ENCODE results near the gene GDI1.

- TF ChIP-seq EZH2 (IDR thresholded peaks at IDR 0.05; ENCODE audit: borderline replicate concordance, low read depth, low read length, poor library complexity, severe bottlenecking) (no peak), CTCF (conservative IDR thresholded peaks at IDR 0.05; ENCODE audit: low read depth, low read length) (no peak)
These were observed 28.2 kb upstream of the GDI1 start for GRCh38 chrX:154408659-154409221.

Measured in A673 (cell line).